GM20000 (cell line): Measurements from ENCODE around the gene CAPZB.

Source experiments
- DNase-seq: peaks from one replicate; pipeline ENCODE4 v3.0.0; 2012; ENCODE audit warnings: low spot score
- TF ChIP-seq, protein P1 (sequence below): IDR thresholded peaks from 2 replicates; pipeline ENCODE4 v1.5.1; 2012; ENCODE audit warnings: mild to moderate bottlenecking, control low read depth; ENCODE audit errors: extremely low read depth, missing control alignments

Gene CAPZB

DNA sequence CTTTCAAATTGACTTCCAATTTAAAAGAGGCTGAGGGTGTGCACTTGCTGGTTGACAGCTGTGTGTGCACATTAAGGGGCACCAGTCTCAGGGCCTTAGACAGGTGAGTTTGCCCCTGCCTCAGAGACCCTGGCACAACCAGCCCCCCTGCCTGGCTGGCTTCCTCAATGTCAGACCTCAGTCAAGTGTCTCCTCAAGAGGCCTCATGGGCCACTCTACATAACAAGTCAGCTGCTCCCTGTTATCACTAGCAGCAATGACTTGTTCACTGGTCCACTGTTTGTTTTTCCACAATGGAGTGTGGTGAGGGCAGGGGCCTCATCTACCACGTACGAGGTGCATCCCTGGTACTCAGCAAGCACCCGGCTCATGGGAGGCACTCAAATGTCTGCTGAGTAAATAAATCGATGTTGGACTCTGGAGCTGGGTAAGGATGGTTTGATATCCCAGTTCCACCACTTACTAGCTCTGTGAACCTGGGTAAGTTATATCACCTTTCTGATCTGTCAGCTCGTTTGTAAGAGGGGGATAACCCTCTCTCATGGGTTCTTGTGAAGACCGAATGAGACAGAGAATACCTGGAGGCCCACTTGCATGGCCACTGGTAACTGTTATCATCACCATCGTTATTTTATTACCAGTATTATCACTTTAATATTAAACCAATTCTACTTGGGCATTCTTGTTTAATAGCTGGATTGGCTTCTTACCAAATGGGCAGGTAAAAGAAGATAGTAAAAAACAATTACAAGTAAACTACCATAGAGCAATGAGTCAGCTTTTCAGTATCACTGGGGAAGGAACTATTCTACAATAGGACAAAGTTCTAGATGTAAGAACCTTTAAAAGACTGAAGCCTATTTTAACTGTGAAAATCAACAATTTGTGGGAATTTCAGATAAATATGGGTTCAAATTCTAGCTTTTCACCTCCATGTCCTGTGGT, 108.6 kb downstream of the CAPZB start:
- DNase-seq = no peak
- TF ChIP-seq, protein P1, sequence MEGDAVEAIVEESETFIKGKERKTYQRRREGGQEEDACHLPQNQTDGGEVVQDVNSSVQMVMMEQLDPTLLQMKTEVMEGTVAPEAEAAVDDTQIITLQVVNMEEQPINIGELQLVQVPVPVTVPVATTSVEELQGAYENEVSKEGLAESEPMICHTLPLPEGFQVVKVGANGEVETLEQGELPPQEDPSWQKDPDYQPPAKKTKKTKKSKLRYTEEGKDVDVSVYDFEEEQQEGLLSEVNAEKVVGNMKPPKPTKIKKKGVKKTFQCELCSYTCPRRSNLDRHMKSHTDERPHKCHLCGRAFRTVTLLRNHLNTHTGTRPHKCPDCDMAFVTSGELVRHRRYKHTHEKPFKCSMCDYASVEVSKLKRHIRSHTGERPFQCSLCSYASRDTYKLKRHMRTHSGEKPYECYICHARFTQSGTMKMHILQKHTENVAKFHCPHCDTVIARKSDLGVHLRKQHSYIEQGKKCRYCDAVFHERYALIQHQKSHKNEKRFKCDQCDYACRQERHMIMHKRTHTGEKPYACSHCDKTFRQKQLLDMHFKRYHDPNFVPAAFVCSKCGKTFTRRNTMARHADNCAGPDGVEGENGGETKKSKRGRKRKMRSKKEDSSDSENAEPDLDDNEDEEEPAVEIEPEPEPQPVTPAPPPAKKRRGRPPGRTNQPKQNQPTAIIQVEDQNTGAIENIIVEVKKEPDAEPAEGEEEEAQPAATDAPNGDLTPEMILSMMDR = no peak

DNA sequence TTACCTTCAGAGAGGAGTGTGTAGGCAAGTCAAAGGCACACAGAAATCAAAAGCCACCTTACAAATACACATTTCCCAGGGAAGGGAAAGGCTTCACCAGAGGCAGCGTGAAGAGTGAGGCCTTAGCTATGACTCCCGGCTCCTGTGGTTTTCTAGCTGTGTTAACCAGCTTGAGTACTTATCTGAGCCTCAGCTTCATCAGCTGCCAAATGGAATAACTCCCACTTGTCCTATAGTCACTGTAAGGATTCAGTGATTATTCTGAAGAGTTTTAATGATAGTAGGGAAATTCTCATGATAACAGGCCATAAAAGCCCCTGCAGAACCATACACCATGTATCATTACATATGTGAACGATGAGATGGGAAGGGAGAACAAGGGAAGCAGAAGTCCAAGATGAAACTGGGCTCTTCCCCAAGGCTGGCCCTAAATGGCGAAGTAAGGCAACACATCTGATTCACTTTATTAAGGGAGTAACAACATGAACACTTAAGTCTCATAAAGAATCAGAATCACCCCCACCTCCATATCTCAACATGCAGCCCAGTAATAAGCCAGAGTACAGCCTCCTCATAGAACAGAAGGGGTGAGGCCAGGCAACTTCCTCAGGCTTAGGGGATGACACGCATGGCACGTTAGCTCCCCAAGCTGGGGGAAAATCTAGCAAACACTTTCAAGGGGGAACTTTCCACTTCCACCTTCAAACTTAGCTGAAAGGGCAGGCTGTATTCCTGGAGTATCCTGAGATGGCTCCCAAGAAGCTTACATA, 109.5 kb downstream of the CAPZB start:
- DNase-seq = no peak
- TF ChIP-seq, protein P1 = no peak

DNA sequence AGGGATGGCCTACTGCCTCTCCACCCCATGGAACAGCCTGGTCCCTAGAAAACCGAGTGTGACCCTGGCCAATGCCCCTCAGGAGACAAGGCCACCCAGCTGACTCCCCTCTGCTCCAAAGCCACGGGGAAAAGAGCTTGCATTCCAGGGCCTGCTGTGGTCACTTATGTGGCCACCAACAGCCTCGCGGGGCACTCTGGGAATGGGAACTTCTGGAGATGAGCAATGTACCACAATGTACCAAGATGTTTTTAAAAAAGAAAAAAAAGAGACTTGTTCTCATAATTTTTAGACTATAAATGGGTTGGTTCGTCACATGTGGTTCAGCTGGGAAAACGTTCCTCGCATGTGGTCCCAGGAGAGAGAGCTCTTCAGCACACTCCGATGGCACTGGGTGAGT, 110.4 kb downstream of the CAPZB start:
- no peak for DNase-seq
- TF ChIP-seq, protein P1 = no peak

GRCh38 chr1:19374083-19374801, 111.1 kb downstream of the CAPZB start:
- peak; percentile 39 for DNase-seq
- TF ChIP-seq, protein P1 = peak; percentile 53

DNA sequence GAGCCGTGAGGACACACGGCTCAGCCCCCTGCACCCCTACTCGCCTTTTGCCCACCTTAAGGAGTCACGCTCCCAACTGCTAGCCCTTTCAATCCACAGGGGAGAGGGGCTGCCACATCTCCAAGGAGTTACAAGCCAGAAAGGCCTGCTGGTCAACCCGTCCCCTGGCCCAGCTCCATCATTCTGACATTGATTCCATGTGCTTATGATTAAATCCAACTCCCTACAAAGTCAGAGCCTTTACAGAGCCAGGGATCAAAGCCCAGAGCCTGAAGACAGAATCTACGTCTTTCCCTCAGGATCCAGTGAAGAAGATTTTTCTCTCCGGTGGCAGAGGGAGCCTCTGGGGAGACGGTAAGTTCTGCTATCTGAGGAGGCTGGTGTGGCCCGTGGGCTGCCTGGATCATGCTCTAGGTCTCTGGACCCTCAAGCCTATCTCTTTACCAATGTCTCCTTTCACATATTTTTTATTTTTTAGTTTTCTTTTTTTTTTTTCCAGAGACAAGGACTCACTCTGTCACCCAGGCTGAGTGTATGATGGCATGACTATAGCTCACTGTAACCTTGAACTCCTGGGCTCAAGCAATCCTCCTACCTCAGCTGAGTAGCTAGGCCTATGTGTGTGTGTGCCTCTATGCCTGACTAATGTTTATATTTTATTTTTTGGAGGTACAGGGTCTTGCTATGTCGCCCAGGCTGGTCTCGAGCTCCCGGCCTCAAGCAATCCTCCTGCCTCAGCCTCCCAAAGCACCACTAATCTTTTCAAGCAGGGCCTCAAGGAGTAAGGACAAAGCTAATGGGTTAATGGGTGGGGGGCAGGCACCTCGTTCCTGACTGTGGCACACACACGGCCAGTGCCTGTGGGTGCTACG, 111.9 kb downstream of the CAPZB start:
- TF ChIP-seq, protein P1 = no peak
- DNase-seq = no peak

GRCh38 chr1:19372602-19373001, 112.7 kb downstream of the CAPZB start:
- TF ChIP-seq, protein P1 = no peak
- DNase-seq = no peak
